Astrocyte of the spinal cord (primary cell): ENCODE measurements around the gene HS2ST1.
A peak's percentile ranks its signal among the peaks of the same experiment; 100 is the strongest.

Source experiments
- DNase-seq: peaks from one replicate; pipeline ENCODE4 v3.0.0; 2011; ENCODE audit warnings: low read depth, low spot score
- H3K4me3 ChIP-seq: 2 replicates; pipeline ENCODE4 v1.5.1; 2011; ENCODE audit warnings: low read depth, mild to moderate bottlenecking, low read length, moderate library complexity
- in situ Hi-C: cut with HindIII; loops from 2 replicates; pipeline ENCODE4 v1.10.0; 2017; ENCODE audit warnings: low sequenced_read_pairs
- TF ChIP-seq, protein P1 (sequence below): IDR thresholded peaks from 2 replicates; pipeline ENCODE4 v1.5.1; 2012; ENCODE audit warnings: low read depth, mild to moderate bottlenecking, low read length, inconsistent platforms

HS2ST1 gene

DNA sequence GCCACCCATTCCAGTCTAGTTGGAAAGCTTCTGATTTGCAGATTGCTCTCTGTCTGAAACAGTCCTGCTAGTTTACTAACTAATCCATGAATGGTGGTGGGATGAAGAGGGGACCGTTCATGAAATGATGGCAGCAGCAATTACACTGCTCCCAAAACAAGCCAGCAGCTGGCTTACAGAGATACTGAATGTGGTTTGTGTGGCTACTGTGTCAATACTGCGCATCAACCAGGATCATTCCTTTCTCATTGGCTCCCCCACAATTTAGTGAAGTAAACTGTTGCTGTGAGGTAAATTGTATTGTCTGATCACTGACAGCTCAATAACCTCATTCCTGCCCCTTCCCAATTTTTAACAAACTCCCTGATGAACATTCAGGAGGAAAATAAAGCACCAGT lies 222.9 kb downstream of the HS2ST1 start:
- TF ChIP-seq, protein P1, sequence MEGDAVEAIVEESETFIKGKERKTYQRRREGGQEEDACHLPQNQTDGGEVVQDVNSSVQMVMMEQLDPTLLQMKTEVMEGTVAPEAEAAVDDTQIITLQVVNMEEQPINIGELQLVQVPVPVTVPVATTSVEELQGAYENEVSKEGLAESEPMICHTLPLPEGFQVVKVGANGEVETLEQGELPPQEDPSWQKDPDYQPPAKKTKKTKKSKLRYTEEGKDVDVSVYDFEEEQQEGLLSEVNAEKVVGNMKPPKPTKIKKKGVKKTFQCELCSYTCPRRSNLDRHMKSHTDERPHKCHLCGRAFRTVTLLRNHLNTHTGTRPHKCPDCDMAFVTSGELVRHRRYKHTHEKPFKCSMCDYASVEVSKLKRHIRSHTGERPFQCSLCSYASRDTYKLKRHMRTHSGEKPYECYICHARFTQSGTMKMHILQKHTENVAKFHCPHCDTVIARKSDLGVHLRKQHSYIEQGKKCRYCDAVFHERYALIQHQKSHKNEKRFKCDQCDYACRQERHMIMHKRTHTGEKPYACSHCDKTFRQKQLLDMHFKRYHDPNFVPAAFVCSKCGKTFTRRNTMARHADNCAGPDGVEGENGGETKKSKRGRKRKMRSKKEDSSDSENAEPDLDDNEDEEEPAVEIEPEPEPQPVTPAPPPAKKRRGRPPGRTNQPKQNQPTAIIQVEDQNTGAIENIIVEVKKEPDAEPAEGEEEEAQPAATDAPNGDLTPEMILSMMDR = no peak
- DNase-seq = no peak
- H3K4me3 ChIP-seq = no peak overlapping the region
- in situ Hi-C loops = no loop called here

DNA sequence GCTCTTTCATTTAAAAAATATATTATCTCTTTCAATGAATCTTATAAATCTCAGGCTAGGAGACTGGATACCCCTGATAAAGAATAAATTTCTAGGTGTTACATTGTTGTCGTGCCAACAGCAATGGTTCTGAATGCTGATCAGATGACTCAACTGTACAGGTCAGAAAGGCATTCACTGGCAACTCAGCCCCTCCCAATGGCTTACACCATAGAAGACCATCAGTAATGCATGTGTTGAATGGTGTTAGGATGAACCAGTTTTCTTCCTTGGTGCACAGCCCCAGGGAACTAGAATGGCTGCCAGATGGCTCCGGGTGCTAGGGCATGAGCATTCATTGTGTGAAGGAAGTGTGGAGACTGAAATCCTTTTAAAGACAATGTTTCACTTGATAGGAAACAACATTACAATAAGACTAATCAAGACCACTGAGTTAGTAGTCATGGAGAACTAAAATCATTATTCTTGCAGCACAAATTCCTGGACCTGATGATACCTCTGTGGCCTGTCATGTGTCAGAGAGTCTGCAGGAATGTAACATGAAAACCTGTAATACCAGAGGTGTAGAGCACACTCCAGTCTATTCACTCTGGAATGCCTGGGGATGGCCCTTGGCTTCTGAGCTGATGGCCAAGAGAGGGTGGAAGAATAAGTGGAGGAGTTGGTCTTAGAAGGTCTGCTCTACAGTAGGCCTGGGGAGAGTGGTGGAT lies 226.6 kb downstream of the HS2ST1 start:
- peak; percentile 33 for DNase-seq
- in situ Hi-C loops = no loop called here
- no peak overlapping the region for H3K4me3 ChIP-seq
- TF ChIP-seq, protein P1 = no peak

DNA sequence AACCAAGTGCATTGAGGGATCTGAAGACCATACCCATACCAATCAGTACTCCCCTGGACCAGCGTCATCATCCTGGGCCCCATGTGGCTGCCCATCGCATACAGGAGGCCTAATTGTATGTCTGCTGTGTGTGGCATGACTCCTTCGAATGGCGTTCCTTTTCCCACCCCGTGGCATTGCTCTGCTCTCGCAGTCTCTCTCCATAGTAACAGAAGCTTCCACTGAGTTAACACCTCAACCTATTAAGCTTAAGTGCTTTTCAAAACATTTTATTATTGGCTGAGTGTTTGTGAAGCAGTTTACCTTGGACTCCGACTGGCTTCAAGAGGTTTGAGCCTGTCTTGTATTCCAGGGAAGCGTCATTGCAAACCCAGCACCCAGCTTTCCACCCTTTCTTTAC lies 227.1 kb downstream of the HS2ST1 start:
- TF ChIP-seq, protein P1 = no peak
- in situ Hi-C loops = no loop called here
- DNase-seq = no peak
- H3K4me3 ChIP-seq = no peak overlapping the region

DNA sequence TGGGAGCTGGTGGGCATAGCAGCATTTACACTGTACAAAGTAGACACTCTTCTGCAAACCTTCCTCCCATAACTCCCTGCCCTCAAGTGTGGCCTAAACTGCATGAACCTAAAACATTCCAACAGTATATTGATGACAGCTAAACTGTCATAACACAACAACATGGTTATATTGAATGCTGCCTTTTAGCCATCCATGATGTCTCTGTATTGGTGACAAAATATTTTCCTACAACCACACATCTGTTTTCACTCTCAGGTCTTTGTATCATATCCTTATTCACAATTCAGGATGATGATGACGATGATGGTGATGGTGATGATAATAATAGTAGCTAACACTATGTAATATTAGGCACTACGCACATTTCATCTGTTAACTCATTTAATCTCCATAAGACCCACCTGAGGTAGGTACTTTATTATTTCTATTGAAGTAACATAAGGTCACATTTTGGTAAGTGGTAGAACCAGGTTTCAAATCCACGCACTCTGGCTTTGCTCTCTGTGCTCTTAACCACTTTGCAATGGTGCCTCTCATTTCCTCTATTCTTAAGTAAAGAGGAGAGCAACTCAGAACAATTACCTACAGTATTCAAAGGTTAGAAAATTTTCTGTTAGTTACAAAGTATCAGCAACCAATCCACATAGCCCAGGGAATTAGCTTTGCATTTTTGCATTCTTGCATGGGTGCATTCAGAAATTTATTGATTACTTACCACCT lies 229.1 kb downstream of the HS2ST1 start:
- DNase-seq = no peak
- in situ Hi-C loops = no loop called here
- H3K4me3 ChIP-seq = no peak overlapping the region
- TF ChIP-seq, protein P1 = no peak

DNA sequence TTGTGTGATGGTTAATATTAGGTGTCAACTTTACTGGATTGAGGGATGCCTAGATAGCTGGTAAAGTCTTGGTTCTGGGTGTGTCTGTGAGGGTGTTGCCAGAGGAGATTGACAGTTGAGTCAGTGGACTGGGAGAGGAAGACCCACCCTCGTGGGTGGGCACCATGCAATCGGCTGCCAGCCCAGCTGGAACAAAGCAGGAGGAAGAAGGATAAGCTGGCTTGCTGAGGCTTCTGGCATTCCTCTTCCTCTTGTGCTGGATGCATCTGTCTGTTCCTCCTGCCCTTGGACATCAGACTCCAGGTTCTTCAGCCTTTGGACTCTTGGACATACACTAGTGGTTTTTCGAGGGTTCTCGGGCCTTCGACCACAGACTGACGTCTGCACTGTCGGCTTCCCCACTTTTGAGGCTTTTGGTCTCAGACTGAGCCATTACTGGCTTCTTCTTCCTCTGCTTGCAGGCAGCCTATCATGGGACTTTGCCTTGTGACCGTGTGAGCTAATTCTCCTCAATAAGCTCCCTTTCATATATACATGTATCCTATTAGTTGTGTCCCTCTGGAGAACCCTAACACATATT lies 230.0 kb downstream of the HS2ST1 start:
- no peak for DNase-seq
- in situ Hi-C loops = no loop called here
- TF ChIP-seq, protein P1 = no peak
- no peak overlapping the region for H3K4me3 ChIP-seq

DNA sequence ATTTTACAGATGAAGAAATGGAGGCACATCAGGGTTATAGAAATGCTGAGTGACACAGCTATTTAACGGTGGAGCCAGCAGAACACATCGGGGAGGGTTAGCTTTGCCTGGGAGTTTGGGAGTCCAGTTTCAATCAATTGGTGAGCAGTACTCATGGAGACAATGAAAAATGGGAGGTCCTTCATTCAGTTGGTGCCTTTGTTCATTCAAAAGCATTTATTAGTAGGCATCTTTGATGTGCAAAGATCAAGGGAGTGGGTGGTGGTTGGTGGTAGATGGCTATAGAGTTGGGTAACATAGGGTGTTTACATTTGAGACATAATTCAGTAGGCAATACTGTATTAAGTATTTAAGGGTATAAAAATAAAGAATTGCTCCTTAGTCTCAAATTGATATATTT lies 230.5 kb downstream of the HS2ST1 start:
- no peak overlapping the region for H3K4me3 ChIP-seq
- in situ Hi-C loops = no loop called here
- DNase-seq = no peak
- TF ChIP-seq, protein P1 = no peak
